ENCODE measurements around the gene ZFY. TPM values are rescaled to one million over a fixed set of nuclear protein-coding genes. Genes with fewer than 3 reads are reported as not detected.
A peak's percentile ranks its signal among the peaks of the same experiment; 100 is the strongest.
"Not testable (repeated sequence)": the region's sequence is repeated elsewhere in the genome, so short reads cannot be mapped to it uniquely, and the experiment has no call there.

The ZFY gene
- total RNA-seq, 3 donors from 2014 or later (not counting 1 experiment from before 2014, with no cell fraction given): 29.7 to 31.4 TPM; not detected in 1

DNA sequence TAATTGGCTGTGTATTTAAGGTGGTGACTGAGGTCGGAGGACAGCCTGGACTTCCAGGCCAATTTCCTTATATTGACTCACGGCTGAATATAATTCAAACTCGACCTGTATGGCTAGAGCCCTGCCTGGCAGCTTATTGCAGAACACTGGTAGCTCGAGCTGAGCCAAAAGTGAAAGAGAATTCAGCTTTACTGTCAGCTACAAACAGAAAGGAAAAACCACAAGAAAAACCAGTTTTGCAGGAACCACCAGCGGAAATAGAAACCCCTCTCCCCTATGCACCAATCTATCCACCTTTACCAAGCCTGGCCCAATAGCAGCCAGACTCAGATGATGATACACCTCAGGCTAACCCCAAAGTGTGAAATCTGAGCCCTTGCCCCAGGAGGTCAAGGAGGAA is 68.7 kb downstream of the ZFY start:
- peak in 2 of 3 donors; percentile 54 to 59 for ATAC-seq
- H3K4me1 ChIP-seq (ENCODE audit: control insufficient read depth, insufficient read depth, low read length): peaks cover 28% of the 10 kb centered on the region

DNA sequence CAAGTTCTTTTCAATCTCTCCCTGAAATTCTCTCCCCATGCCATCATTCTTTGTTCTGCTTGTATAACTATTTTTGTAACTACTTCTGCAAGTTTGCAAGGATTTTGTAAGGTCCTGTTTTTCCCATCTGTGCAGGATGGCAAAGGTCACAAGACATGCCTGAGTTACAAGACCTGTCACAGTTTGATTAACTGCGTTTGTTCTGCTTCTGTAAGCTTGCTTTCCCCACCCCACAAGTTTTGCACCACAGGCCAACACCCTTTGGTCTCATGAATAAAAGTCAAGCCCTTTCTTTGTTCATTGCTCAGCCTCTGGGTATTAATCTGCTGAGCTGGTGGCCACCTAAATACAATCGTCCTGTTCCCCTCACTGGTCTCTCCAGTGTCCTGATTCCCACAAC is 70.8 kb downstream of the ZFY start:
- H3K4me3 ChIP-seq (ENCODE audit: low read length); H3K27ac ChIP-seq (ENCODE audit: low read length); H3K27me3 Mint-ChIP-seq (ENCODE audit: low read depth in 2 of 2); H3K9me3 Mint-ChIP-seq; intact Hi-C loops (cut with micrococcal nuclease); H3K4me3 Mint-ChIP-seq; DNase-seq; H3K36me3 ChIP-seq (ENCODE audit: control insufficient read depth, insufficient read depth, low read length); ATAC-seq; H3K27me3 ChIP-seq (ENCODE audit: control insufficient read depth, insufficient read depth, low read length); H3K9me3 ChIP-seq (ENCODE audit: control insufficient read depth, insufficient read depth, low read length); H3K36me3 Mint-ChIP-seq: not testable (repeated sequence)
- 9% methylated on average over 2 of the region's 2 CpGs for WGBS (ENCODE audit: insufficient coverage)
- peaks cover 0 to 73% of the 10 kb centered on the region in 2 donors for H3K4me1 Mint-ChIP-seq
- peak overlapping the region in 1 of 2 donors; percentile 97 for H3K27ac Mint-ChIP-seq
- peaks cover 28% of the 10 kb centered on the region for H3K4me1 ChIP-seq (ENCODE audit: control insufficient read depth, insufficient read depth, low read length)

More for the DNA sequence above, 68.7 kb downstream of the ZFY start:
- H3K27ac ChIP-seq (ENCODE audit: low read length): peak overlapping the region; percentile 93
- intact Hi-C loops (cut with micrococcal nuclease): loop anchor here (1.0 kb wide), 1 partner anchor 68 kb away; no protein-coding TSS in a partner anchor
- no peaks in the 10 kb centered on the region for H3K27me3 ChIP-seq (ENCODE audit: control insufficient read depth, insufficient read depth, low read length)
- Mint-ChIP-seq H3K36me3 (no peaks in the 10 kb centered on the region), H3K9me3 (no peaks in the 10 kb centered on the region), H3K27ac (peak overlapping the region in 1 of 2 donors; percentile 97), H3K27me3 (ENCODE audit: low read depth in 2 of 2) (no peaks in the 10 kb centered on the region), H3K4me3 (no peak overlapping the region), H3K4me1 (peaks cover 0 to 67% of the 10 kb centered on the region in 2 donors)
- peak in 1 of 2 donors; percentile 69 for DNase-seq
- TF ChIP-seq, protein P1, sequence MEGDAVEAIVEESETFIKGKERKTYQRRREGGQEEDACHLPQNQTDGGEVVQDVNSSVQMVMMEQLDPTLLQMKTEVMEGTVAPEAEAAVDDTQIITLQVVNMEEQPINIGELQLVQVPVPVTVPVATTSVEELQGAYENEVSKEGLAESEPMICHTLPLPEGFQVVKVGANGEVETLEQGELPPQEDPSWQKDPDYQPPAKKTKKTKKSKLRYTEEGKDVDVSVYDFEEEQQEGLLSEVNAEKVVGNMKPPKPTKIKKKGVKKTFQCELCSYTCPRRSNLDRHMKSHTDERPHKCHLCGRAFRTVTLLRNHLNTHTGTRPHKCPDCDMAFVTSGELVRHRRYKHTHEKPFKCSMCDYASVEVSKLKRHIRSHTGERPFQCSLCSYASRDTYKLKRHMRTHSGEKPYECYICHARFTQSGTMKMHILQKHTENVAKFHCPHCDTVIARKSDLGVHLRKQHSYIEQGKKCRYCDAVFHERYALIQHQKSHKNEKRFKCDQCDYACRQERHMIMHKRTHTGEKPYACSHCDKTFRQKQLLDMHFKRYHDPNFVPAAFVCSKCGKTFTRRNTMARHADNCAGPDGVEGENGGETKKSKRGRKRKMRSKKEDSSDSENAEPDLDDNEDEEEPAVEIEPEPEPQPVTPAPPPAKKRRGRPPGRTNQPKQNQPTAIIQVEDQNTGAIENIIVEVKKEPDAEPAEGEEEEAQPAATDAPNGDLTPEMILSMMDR (IDR thresholded peaks at IDR 0.05): no peak
- H3K9me3 ChIP-seq (ENCODE audit: control insufficient read depth, insufficient read depth, low read length): no peaks in the 10 kb centered on the region
- no peaks in the 10 kb centered on the region for H3K36me3 ChIP-seq (ENCODE audit: control insufficient read depth, insufficient read depth, low read length)
- 0% methylated on average over 5 of the region's 5 CpGs for WGBS (ENCODE audit: insufficient coverage)
- peak overlapping the region; percentile 77 for H3K4me3 ChIP-seq (ENCODE audit: low read length)

DNA sequence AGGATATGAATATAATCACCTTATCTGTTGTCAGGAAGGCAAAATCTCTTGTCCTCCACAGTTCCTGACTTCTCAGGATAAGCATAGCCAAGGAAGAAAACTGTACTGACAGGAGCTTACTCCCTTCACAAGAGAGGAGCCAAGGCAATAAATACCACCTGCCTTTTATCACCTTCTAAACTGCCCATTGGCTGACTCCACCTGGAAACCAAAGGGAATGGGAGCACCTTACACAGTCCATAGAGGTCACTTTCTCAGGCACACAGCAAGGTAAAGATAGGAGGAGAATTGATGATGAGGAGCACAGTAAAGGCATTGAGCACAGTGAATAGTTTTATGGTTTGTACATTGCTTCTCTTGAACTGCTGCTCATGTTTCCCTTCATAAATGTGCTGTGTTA is 72.8 kb downstream of the ZFY start:
- Mint-ChIP-seq H3K4me3 (no peak overlapping the region), H3K36me3 (no peaks in the 10 kb centered on the region), H3K4me1 (peaks cover 0 to 63% of the 10 kb centered on the region in 2 donors), H3K27ac (peak overlapping the region in 1 of 2 donors; percentile 24), H3K9me3 (no peaks in the 10 kb centered on the region), H3K27me3 (ENCODE audit: low read depth in 2 of 2) (no peaks in the 10 kb centered on the region)
- DNase-seq: no peak
- TF ChIP-seq, protein P1 (IDR thresholded peaks at IDR 0.05): no peak
- Histone ChIP-seq H3K27me3 (ENCODE audit: control insufficient read depth, insufficient read depth, low read length) (no peaks in the 10 kb centered on the region), H3K27ac (ENCODE audit: low read length) (no peak overlapping the region), H3K9me3 (ENCODE audit: control insufficient read depth, insufficient read depth, low read length) (no peaks in the 10 kb centered on the region), H3K36me3 (ENCODE audit: control insufficient read depth, insufficient read depth, low read length) (peaks cover 4% of the 10 kb centered on the region), H3K4me1 (ENCODE audit: control insufficient read depth, insufficient read depth, low read length) (peaks cover 25% of the 10 kb centered on the region), H3K4me3 (ENCODE audit: low read length) (no peak overlapping the region)
- intact Hi-C loops (cut with micrococcal nuclease): no loop called here
- ATAC-seq: no peak

DNA sequence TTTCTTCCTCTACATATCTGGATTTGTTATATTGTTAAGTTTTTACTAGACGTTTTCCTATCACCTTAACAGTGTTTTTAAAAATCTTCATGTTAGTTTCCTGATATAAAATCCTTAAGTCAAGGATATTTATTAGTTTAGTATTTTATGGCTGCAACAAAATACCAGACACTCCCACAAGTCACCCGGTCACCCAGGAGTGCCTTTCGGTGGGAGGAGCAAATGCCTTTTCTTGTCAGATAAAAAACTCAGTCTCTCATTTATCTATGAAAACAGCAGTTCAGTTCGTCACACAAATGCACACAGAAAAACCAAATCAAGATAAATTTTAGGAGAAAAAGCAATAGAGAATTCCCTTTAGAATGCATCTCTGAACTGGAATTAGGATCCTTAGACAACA is 77.0 kb downstream of the ZFY start:
- Mint-ChIP-seq H3K27ac (no peak overlapping the region), H3K27me3 (ENCODE audit: low read depth in 2 of 2) (no peaks in the 10 kb centered on the region), H3K4me1 (peaks cover 0 to 56% of the 10 kb centered on the region in 2 donors), H3K4me3 (no peak overlapping the region), H3K9me3 (no peaks in the 10 kb centered on the region), H3K36me3 (no peaks in the 10 kb centered on the region)
- Histone ChIP-seq H3K36me3 (ENCODE audit: control insufficient read depth, insufficient read depth, low read length) (peaks cover 4% of the 10 kb centered on the region), H3K4me3 (ENCODE audit: low read length) (no peak overlapping the region), H3K27me3 (ENCODE audit: control insufficient read depth, insufficient read depth, low read length) (no peaks in the 10 kb centered on the region), H3K9me3 (ENCODE audit: control insufficient read depth, insufficient read depth, low read length) (no peaks in the 10 kb centered on the region), H3K4me1 (ENCODE audit: control insufficient read depth, insufficient read depth, low read length) (no peaks in the 10 kb centered on the region), H3K27ac (ENCODE audit: low read length) (no peak overlapping the region)
- no peak for DNase-seq
- TF ChIP-seq, protein P1 (IDR thresholded peaks at IDR 0.05): no peak
- WGBS (ENCODE audit: insufficient coverage): 100% methylated on average over 2 of the region's 4 CpGs
- intact Hi-C loops (cut with micrococcal nuclease): no loop called here
- ATAC-seq: no peak

Measured in natural killer cell (primary cell).